Measurements from ENCODE around the gene CDC20B.

GRCh38 chr5:55205001-55205400 lies 32.0 kb upstream of the CDC20B start:
- TF ChIP-seq CTCF (IDR thresholded peaks at IDR 0.05): no peak
- TF ChIP-seq POLR2AphosphoS5 (IDR thresholded peaks at IDR 0.05): no peak

Data from sigmoid colon (tissue), 4 donors.